Endothelial cell of umbilical vein (primary cell): ENCODE results near the gene JAKMIP3. TPM values are rescaled to one million over a fixed set of nuclear protein-coding genes. Genes with fewer than 3 reads are reported as not detected.

Source experiments
- BruUV-seq: library from RNA; stranded (reverse); fragments of 400-500 nt; replicated peaks from 2 replicates; lab custom pipeline; 2021; lab: Mats Ljungman, UMichigan
- CTCF ChIA-PET: fragments of 300-600, 350-600 bp; sonication (Branson Sonifier 250); formaldehyde crosslinking; loops from one replicate; lab custom pipeline; 2021; ENCODE audit warnings: antibody characterized with exemption, inconsistent platforms; lab: Charles Lee
- POLR2A ChIA-PET: fragments of 300-600, 350-600 bp; sonication (Branson Sonifier 250); formaldehyde crosslinking; loops from one replicate; lab custom pipeline; 2021; ENCODE audit warnings: antibody characterized with exemption, inconsistent platforms; lab: Charles Lee
- DNase-seq: peaks from one replicate; pipeline ENCODE4 v3.0.0-alpha.2; 2011; ENCODE audit warnings: low read depth, low spot score
- FAIRE-seq: peaks from 2 replicates; lab custom pipeline; 2011; peaks lifted over from hg19 to GRCh38; lab: Jason Lieb, UNC
- H2AFZ ChIP-seq: 2 replicates; pipeline ENCODE4 v1.6.0; 2012; ENCODE audit warnings: low read depth, low read length, control low read depth, inconsistent platforms
- H3K27ac ChIP-seq: 2 replicates; pipeline ENCODE4 v1.5.1; 2011; ENCODE audit warnings: low read depth, mild to moderate bottlenecking, control low read depth, low read length, moderate library complexity; ENCODE audit not compliant: insufficient read depth
- H3K27me3 ChIP-seq, 2 experiments: 2 replicates each; pipeline versions ENCODE4 v1.6.0 to v1.6.1; 2011; ENCODE audit warnings: low read length in 2 of 2, mixed read lengths in 1 of 2; ENCODE audit not compliant: control insufficient read depth in 2 of 2, insufficient read depth in 2 of 2
- H3K36me3 ChIP-seq, 2 experiments: 2 replicates in 1 of 2; 3 replicates in 1 of 2; pipeline ENCODE4 v1.5.1; 2011; ENCODE audit warnings: low read length in 2 of 2, mild to moderate bottlenecking in 1 of 2, moderate library complexity in 1 of 2; ENCODE audit not compliant: control insufficient read depth in 2 of 2, insufficient read depth in 2 of 2; ENCODE audit errors: extremely low read depth in 1 of 2
- H3K4me1 ChIP-seq: 3 replicates; pipeline ENCODE4 v1.5.1; 2011; ENCODE audit warnings: mild to moderate bottlenecking, low read length; ENCODE audit not compliant: control insufficient read depth, insufficient read depth; ENCODE audit errors: extremely low read depth
- H3K4me2 ChIP-seq: 2 replicates; pipeline ENCODE4 v1.6.1; 2011; ENCODE audit warnings: low read length, control low read depth, mixed read lengths; ENCODE audit not compliant: insufficient read depth
- H3K4me3 ChIP-seq, 3 experiments: fragments of 200-600 bp in 1 of 3; sonication (generic), shearing (Covaris generic) in 1 of 3; replicated peaks in 1 of 3; 2 replicates each; pipeline ENCODE4 v1.5.1; 2011 to 2016; ENCODE audit warnings: control low read depth in 3 of 3, low read length in 3 of 3, mild to moderate bottlenecking in 2 of 3, inconsistent platforms in 1 of 3, low read depth in 1 of 3, moderate library complexity in 1 of 3; ENCODE audit not compliant: insufficient read depth in 1 of 3
- H3K79me2 ChIP-seq: 2 replicates; pipeline ENCODE4 v1.6.0; 2012; ENCODE audit warnings: low read length, inconsistent platforms; ENCODE audit not compliant: control insufficient read depth, insufficient read depth
- H3K9ac ChIP-seq: replicated peaks from 2 replicates; pipeline ENCODE3; 2011; ENCODE audit warnings: low read length, control low read depth; ENCODE audit not compliant: insufficient read depth; ENCODE audit errors: extremely low read depth
- H3K9me1 ChIP-seq: replicated peaks from 3 replicates; pipeline ENCODE4 v1.6.0; 2011; ENCODE audit warnings: mild to moderate bottlenecking, low read length; ENCODE audit not compliant: control insufficient read depth, insufficient read depth; ENCODE audit errors: extremely low read depth
- H3K9me3 ChIP-seq: replicated peaks from 2 replicates; pipeline ENCODE4 v1.5.1; 2012; ENCODE audit warnings: low read length, inconsistent platforms; ENCODE audit not compliant: control insufficient read depth, insufficient read depth
- H4K20me1 ChIP-seq: replicated peaks from 2 replicates; pipeline ENCODE3; 2011; ENCODE audit warnings: mild to moderate bottlenecking, low read length; ENCODE audit not compliant: control insufficient read depth, insufficient read depth; ENCODE audit errors: extremely low read depth
- EZH2 ChIP-seq: IDR thresholded peaks from 2 replicates; pipeline ENCODE4 v1.6.1; 2012; ENCODE audit warnings: borderline replicate concordance, low read depth, mild to moderate bottlenecking, moderate library complexity, low read length, inconsistent platforms; ENCODE audit not compliant: severe bottlenecking
- FOS ChIP-seq: IDR thresholded peaks from 2 replicates; pipeline ENCODE4 v1.6.1; 2011; ENCODE audit warnings: mild to moderate bottlenecking, low read length, moderate library complexity, borderline replicate concordance; ENCODE audit not compliant: insufficient read depth
- GATA2 ChIP-seq: IDR thresholded peaks from 2 replicates; pipeline ENCODE4 v1.7.0; 2011; ENCODE audit warnings: low read depth, mild to moderate bottlenecking, moderate library complexity, mixed read lengths, low read length; ENCODE audit not compliant: insufficient read length, insufficient read depth
- JUN ChIP-seq: IDR thresholded peaks from 2 replicates; pipeline ENCODE4 v1.6.1; 2011; ENCODE audit warnings: borderline replicate concordance, low read depth; ENCODE audit not compliant: insufficient read length, insufficient read depth
- MYC ChIP-seq: IDR thresholded peaks from one replicate; pipeline ENCODE4 v1.6.1; 2011; ENCODE audit warnings: mild to moderate bottlenecking, low read depth, low read length
- POLR2A ChIP-seq: IDR thresholded peaks from 2 replicates; pipeline ENCODE4 v1.6.1; 2012; ENCODE audit warnings: low read depth, mild to moderate bottlenecking, control low read depth, low read length
- POLR2AphosphoS5 ChIP-seq: IDR thresholded peaks from 2 replicates; pipeline ENCODE4 v1.6.1; 2012; ENCODE audit warnings: low read depth, mild to moderate bottlenecking, control low read depth, low read length, moderate library complexity; ENCODE audit not compliant: insufficient read depth
- dilution Hi-C: fragments of 300-500 bp; cut with MboI; formaldehyde crosslinking; loops from one replicate; pipeline ENCODE4 v1.15.0; 2019; ENCODE audit warnings: low sequenced_read_pairs; ENCODE audit not compliant: extremely low pct_ligation_motif_present
- intact Hi-C: fragments of 100-400 bp; cut with micrococcal nuclease; formaldehyde crosslinking; loops from one replicate; pipeline ENCODE4 v1.10.0; 2022
- polyA plus RNA-seq, 4 experiments: library from polyadenylated mRNA; depleted of rRNA in 3 of 4; stranded (reverse) in 3 of 4; unstranded in 1 of 4; fragments of >200 nt; gene quantifications; 2 replicates each; pipeline versions ENCODE4 v1.2.1 to v1.2.3, GENCODE V29; 2011 to 2012; ENCODE audit warnings: missing spikeins in 1 of 4
- total RNA-seq: library from RNA; stranded (reverse); gene quantifications from 2 replicates; pipeline ENCODE4 v1.2.3, GENCODE V29; 2021
- TF ChIP-seq, protein P1 (sequence below): IDR thresholded peaks from 2 replicates; pipeline ENCODE4 v1.6.1; 2011; ENCODE audit not compliant: insufficient read depth, insufficient read length

The JAKMIP3 gene
- total and polyA plus RNA-seq, 2 donors (not counting 3 experiments of a cell fraction or from before 2014, with no cell fraction given), result 0.01 TPM; not detected in 1

DNA sequence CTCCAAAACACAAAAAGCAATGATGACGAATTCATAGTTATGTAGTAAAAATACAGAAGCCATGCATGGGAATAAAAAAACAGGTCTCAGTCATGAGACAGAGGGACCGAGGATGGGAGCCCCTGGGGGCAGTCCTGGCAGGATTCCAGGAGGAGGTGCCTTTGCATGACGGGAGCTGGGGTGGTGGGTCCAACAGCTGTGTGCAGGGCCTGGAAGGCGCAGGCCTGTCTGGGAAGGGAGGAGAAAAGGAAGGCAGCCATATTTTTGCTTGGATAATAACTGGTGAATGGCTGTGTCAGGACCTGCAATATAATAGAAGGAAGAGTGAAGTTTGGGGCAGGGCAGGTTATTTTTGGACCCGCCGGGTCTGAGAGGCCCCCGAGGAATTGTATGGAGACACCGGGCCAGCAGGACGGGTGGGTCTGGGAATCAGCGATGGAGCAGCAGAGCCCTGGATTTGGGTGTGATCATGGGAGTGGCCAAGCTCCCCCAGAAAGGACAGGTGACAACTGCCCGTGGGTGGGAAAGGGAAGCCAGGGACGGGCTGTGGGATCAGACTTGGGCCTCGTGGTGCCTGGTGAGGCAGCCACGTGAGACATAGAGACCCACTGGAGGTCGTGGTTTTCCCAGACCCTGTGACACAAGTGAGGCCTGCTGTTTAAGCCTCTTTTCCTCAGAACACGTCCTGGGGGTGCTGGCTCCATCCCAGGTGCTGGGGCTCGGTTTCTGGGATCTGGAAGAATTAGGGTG lies 2.9 kb upstream of the JAKMIP3 start:
- Histone ChIP-seq H3K4me3 (no peak overlapping the region), H3K4me1 (no peaks in the 10 kb centered on the region), H3K79me2 (no peaks in the 10 kb centered on the region), H4K20me1 (no peaks in the 10 kb centered on the region), H2AFZ (no peak overlapping the region), H3K4me2 (no peak overlapping the region), H3K27ac (no peak overlapping the region), H3K9ac (no peak overlapping the region), H3K27me3 (no peaks in the 10 kb centered on the region), H3K9me1 (no peaks in the 10 kb centered on the region), H3K36me3 (no peaks in the 10 kb centered on the region), H3K9me3 (no peaks in the 10 kb centered on the region)
- dilution Hi-C loops (no loop called here), intact Hi-C loops (no loop called here)
- CTCF ChIA-PET, result no interaction called here
- FAIRE-seq (no peak), DNase-seq (no peak)
- POLR2A ChIA-PET, result no interaction called here
- BruUV-seq, result no TSS peak
- TF ChIP-seq, protein P1, sequence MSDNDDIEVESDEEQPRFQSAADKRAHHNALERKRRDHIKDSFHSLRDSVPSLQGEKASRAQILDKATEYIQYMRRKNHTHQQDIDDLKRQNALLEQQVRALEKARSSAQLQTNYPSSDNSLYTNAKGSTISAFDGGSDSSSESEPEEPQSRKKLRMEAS, result no peak
- TF ChIP-seq MYC (no peak), GATA2 (no peak), FOS (no peak), POLR2A (no peak), JUN (no peak), EZH2 (no peak), POLR2AphosphoS5 (no peak)
